Measurements from ENCODE around the gene FAM90A26. TPM values are rescaled to one million over a fixed set of nuclear protein-coding genes. Genes with fewer than 3 reads are reported as not detected.
"Not testable (repeated sequence)": the region's sequence is repeated elsewhere in the genome, so short reads cannot be mapped to it uniquely, and the experiment has no call there.

FAM90A26 gene
- total RNA-seq, 2 experiments from 2014 or later = not detected

- H3K27ac ChIP-seq (ENCODE audit: low read depth, low read length, poor library complexity, severe bottlenecking); BruUV-seq (replicated peaks); H4K20me1 ChIP-seq (ENCODE audit: insufficient read depth, low read length); H3K36me3 ChIP-seq (ENCODE audit: insufficient read depth, low read length); intact Hi-C loops (cut with micrococcal nuclease; ENCODE audit: unreplicated experiment); H3K9me2 ChIP-seq (ENCODE audit: insufficient read depth, low read length); H3K79me2 ChIP-seq (ENCODE audit: insufficient read depth, low read depth, low read length); H3K4me1 ChIP-seq (ENCODE audit: insufficient read depth, low read length, poor library complexity, severe bottlenecking); CTCF ChIA-PET (ENCODE audit: unreplicated experiment); H3K9me3 ChIP-seq (ENCODE audit: low read length): not testable (repeated sequence)
- Histone ChIP-seq H2AFZ (ENCODE audit: low read length) (peak overlapping the region; percentile 72; the same call in 1 of the 2 replicates), H3K4me2 (ENCODE audit: low read length) (peak overlapping the region; percentile 80), H3K4me3 (ENCODE audit: low read depth, low read length, poor library complexity, severe bottlenecking) (peak overlapping the region; percentile 73)
- POLR2A ChIA-PET = interaction anchor here (0.7 kb wide), 1 partner anchor 926 kb away, joined by 3 read pairs; no protein-coding TSS in a partner anchor
- DNase-seq (ENCODE audit: low spot score) = peak; percentile 3
Measured at GRCh38 chr4:9151809-9152179, 18.4 kb upstream of the FAM90A26 start.

- H4K20me1 ChIP-seq (ENCODE audit: insufficient read depth, low read length); H3K36me3 ChIP-seq (ENCODE audit: insufficient read depth, low read length); H3K9me3 ChIP-seq (ENCODE audit: low read length); BruUV-seq (replicated peaks); intact Hi-C loops (cut with micrococcal nuclease; ENCODE audit: unreplicated experiment); CTCF ChIA-PET (ENCODE audit: unreplicated experiment); H3K9me2 ChIP-seq (ENCODE audit: insufficient read depth, low read length); H3K4me1 ChIP-seq (ENCODE audit: insufficient read depth, low read length, poor library complexity, severe bottlenecking); H3K79me2 ChIP-seq (ENCODE audit: insufficient read depth, low read depth, low read length): not testable (repeated sequence)
- H2AFZ ChIP-seq (ENCODE audit: low read length) = peak overlapping the region; percentile 72
- peak; percentile 93 for DNase-seq (ENCODE audit: low spot score)
- H3K27ac ChIP-seq (ENCODE audit: low read depth, low read length, poor library complexity, severe bottlenecking) = peak overlapping the region; percentile 35
- H3K4me3 ChIP-seq (ENCODE audit: low read depth, low read length, poor library complexity, severe bottlenecking) = peak overlapping the region; percentile 73
- POLR2A ChIA-PET = interaction anchor here (0.6 kb wide), 1 partner anchor 880 kb away, joined by 3 read pairs; no protein-coding TSS in a partner anchor
- H3K4me2 ChIP-seq (ENCODE audit: low read length) = peak overlapping the region; percentile 80
Measured at GRCh38 chr4:9152180-9153007, 17.8 kb upstream of the FAM90A26 start.

- DNase-seq (ENCODE audit: low spot score) = peak; percentile 90
- H3K79me2 ChIP-seq (ENCODE audit: insufficient read depth, low read depth, low read length); H3K4me1 ChIP-seq (ENCODE audit: insufficient read depth, low read length, poor library complexity, severe bottlenecking); CTCF ChIA-PET (ENCODE audit: unreplicated experiment); H3K9me2 ChIP-seq (ENCODE audit: insufficient read depth, low read length); BruUV-seq (replicated peaks); intact Hi-C loops (cut with micrococcal nuclease; ENCODE audit: unreplicated experiment); H3K9me3 ChIP-seq (ENCODE audit: low read length); H4K20me1 ChIP-seq (ENCODE audit: insufficient read depth, low read length); H3K36me3 ChIP-seq (ENCODE audit: insufficient read depth, low read length): not testable (repeated sequence)
- Histone ChIP-seq H3K27ac (ENCODE audit: low read depth, low read length, poor library complexity, severe bottlenecking) (peak overlapping the region; percentile 42), H3K4me2 (ENCODE audit: low read length) (peak overlapping the region; percentile 80), H3K4me3 (ENCODE audit: low read depth, low read length, poor library complexity, severe bottlenecking) (peak overlapping the region; percentile 73), H2AFZ (ENCODE audit: low read length) (peak overlapping the region; percentile 84; the same call in 1 of the 2 replicates)
- 0 out of 2 replicates have a peak, but pooled peaks have one; percentile 16 for TF ChIP-seq CTCF (conservative IDR thresholded peaks at IDR 0.05; ENCODE audit: low read length)
- POLR2A ChIA-PET = interaction anchor here (0.6 kb wide), 1 partner anchor 879 kb away, joined by 3 read pairs; no protein-coding TSS in a partner anchor
Measured at GRCh38 chr4:9153008-9153570, 17.1 kb upstream of the FAM90A26 start.

GRCh38 chr4:9153571-9154157 lies 16.5 kb upstream of the FAM90A26 start:
- H3K4me3 ChIP-seq (ENCODE audit: low read depth, low read length, poor library complexity, severe bottlenecking) = peak overlapping the region; percentile 73
- intact Hi-C loops (cut with micrococcal nuclease; ENCODE audit: unreplicated experiment); H3K79me2 ChIP-seq (ENCODE audit: insufficient read depth, low read depth, low read length); H3K9me2 ChIP-seq (ENCODE audit: insufficient read depth, low read length); H3K9me3 ChIP-seq (ENCODE audit: low read length); H4K20me1 ChIP-seq (ENCODE audit: insufficient read depth, low read length); CTCF ChIA-PET (ENCODE audit: unreplicated experiment); POLR2A ChIA-PET; H3K36me3 ChIP-seq (ENCODE audit: insufficient read depth, low read length); H3K4me1 ChIP-seq (ENCODE audit: insufficient read depth, low read length, poor library complexity, severe bottlenecking): not testable (repeated sequence)
- TSS peak; percentile 93 for BruUV-seq (replicated peaks)
- peak overlapping the region; percentile 80 for H3K4me2 ChIP-seq (ENCODE audit: low read length)
- peak overlapping the region; percentile 84; the same call in 1 of the 2 replicates for H2AFZ ChIP-seq (ENCODE audit: low read length)
- peak; percentile 27 for DNase-seq (ENCODE audit: low spot score)
- peak overlapping the region; percentile 42 for H3K27ac ChIP-seq (ENCODE audit: low read depth, low read length, poor library complexity, severe bottlenecking)

GRCh38 chr4:9155101-9155886 lies 14.9 kb upstream of the FAM90A26 start:
- DNase-seq (ENCODE audit: low spot score); H3K4me2 ChIP-seq (ENCODE audit: low read length); H3K4me3 ChIP-seq (ENCODE audit: low read depth, low read length, poor library complexity, severe bottlenecking); H3K36me3 ChIP-seq (ENCODE audit: insufficient read depth, low read length); H3K4me1 ChIP-seq (ENCODE audit: insufficient read depth, low read length, poor library complexity, severe bottlenecking); CTCF ChIA-PET (ENCODE audit: unreplicated experiment); H2AFZ ChIP-seq (ENCODE audit: low read length); BruUV-seq (replicated peaks); H4K20me1 ChIP-seq (ENCODE audit: insufficient read depth, low read length); H3K79me2 ChIP-seq (ENCODE audit: insufficient read depth, low read depth, low read length); POLR2A ChIA-PET; intact Hi-C loops (cut with micrococcal nuclease; ENCODE audit: unreplicated experiment); H3K27ac ChIP-seq (ENCODE audit: low read depth, low read length, poor library complexity, severe bottlenecking); H3K9me2 ChIP-seq (ENCODE audit: insufficient read depth, low read length); H3K9me3 ChIP-seq (ENCODE audit: low read length): not testable (repeated sequence)
